H1 (cell line): ENCODE measurements around the gene SYNGR3. TPM values are rescaled to one million over a fixed set of nuclear protein-coding genes. Genes with fewer than 3 reads are reported as not detected.

Experiments
- CTCF ChIA-PET: fragments of 300-600 bp; sonication (Branson Sonifier 250); formaldehyde crosslinking; loops from one replicate; lab custom pipeline; 2021; ENCODE audit not compliant: partially characterized antibody; lab: Charles Lee
- POLR2A ChIA-PET: fragments of 300-600 bp; sonication (Branson Sonifier 250); formaldehyde crosslinking; loops from one replicate; lab custom pipeline; 2021; ENCODE audit warnings: inconsistent platforms; ENCODE audit not compliant: partially characterized antibody; lab: Charles Lee
- DNase-seq, 2 experiments: peaks; one replicate each; pipeline versions ENCODE4 v3.0.0 to v3.0.0-alpha.2; 2010 to 2022; ENCODE audit warnings: low spot score in 2 of 2, low read depth in 1 of 2, mixed read lengths in 1 of 2
- FAIRE-seq: peaks from 2 replicates; lab custom pipeline; 2011; peaks lifted over from hg19 to GRCh38; lab: Jason Lieb, UNC
- H2AFZ ChIP-seq: 2 replicates; pipeline ENCODE4 v1.8.1; 2012; ENCODE audit warnings: low read length, inconsistent platforms
- H2AK5ac ChIP-seq: 2 replicates; pipeline ENCODE4 v1.6.1; 2013; ENCODE audit warnings: low read depth, low read length
- H2BK120ac ChIP-seq: replicated peaks from 2 replicates; pipeline ENCODE3; 2013; ENCODE audit warnings: low read depth, low read length, inconsistent platforms
- H2BK12ac ChIP-seq: 2 replicates; pipeline ENCODE4 v1.6.1; 2013; ENCODE audit warnings: low read depth, low read length
- H2BK15ac ChIP-seq: 2 replicates; pipeline ENCODE4 v1.6.1; 2013; ENCODE audit warnings: low read length
- H2BK20ac ChIP-seq: 2 replicates; pipeline ENCODE4 v1.6.1; 2013; ENCODE audit warnings: low read length
- H2BK5ac ChIP-seq: 2 replicates; pipeline ENCODE4 v1.6.1; 2013; ENCODE audit warnings: low read depth, low read length
- H3K14ac ChIP-seq: 2 replicates; pipeline ENCODE4 v1.6.1; 2013; ENCODE audit warnings: inconsistent platforms; ENCODE audit not compliant: insufficient read length
- H3K18ac ChIP-seq: 2 replicates; pipeline ENCODE4 v1.6.1; 2013; ENCODE audit warnings: low read length; ENCODE audit errors: extremely low read depth
- H3K23ac ChIP-seq: 2 replicates; pipeline ENCODE4 v1.6.1; 2013; ENCODE audit warnings: inconsistent platforms; ENCODE audit not compliant: insufficient read length
- H3K23me2 ChIP-seq: 2 replicates; pipeline ENCODE4 v1.6.1; 2013; ENCODE audit warnings: low read depth, low read length
- H3K27ac ChIP-seq: 2 replicates; pipeline ENCODE4 v1.6.1; 2011; ENCODE audit warnings: low read depth, low read length, inconsistent platforms
- H3K27me3 ChIP-seq, 4 experiments: replicated peaks in 1 of 4; 1 replicate in 1 of 4; 2 replicates in 3 of 4; pipeline versions ENCODE4 v1.6.1 to v1.8.1; 2011 to 2013; ENCODE audit warnings: low read length in 3 of 4, mild to moderate bottlenecking in 3 of 4, inconsistent platforms in 2 of 4, mixed read lengths in 2 of 4, moderate library complexity in 1 of 4; ENCODE audit not compliant: control insufficient read depth in 3 of 4, insufficient read depth in 3 of 4; ENCODE audit errors: extremely low read depth in 1 of 4
- H3K36me3 ChIP-seq, 4 experiments: 2 replicates each; pipeline versions ENCODE4 v1.6.1 to v1.8.1; 2011 to 2013; ENCODE audit warnings: mild to moderate bottlenecking in 4 of 4, low read length in 3 of 4, moderate library complexity in 2 of 4, control low read depth in 1 of 4, inconsistent platforms in 1 of 4; ENCODE audit not compliant: insufficient read depth in 4 of 4, control insufficient read depth in 2 of 4
- H3K4ac ChIP-seq: replicated peaks from 2 replicates; pipeline ENCODE3; 2013; ENCODE audit warnings: low read length, low read depth, mixed read lengths, inconsistent platforms; ENCODE audit not compliant: insufficient read length
- H3K4me1 ChIP-seq, 4 experiments: replicated peaks in 1 of 4; 1 replicate in 1 of 4; 2 replicates in 3 of 4; pipeline versions ENCODE4 v1.6.1 to v1.8.1; 2011 to 2013; ENCODE audit warnings: low read length in 3 of 4, inconsistent platforms in 2 of 4, mixed read lengths in 1 of 4; ENCODE audit not compliant: insufficient read depth in 4 of 4, control insufficient read depth in 3 of 4
- H3K4me2 ChIP-seq, 2 experiments: 2 replicates each; pipeline versions ENCODE4 v1.6.1 to v1.8.1; 2011 to 2013; ENCODE audit warnings: low read depth in 2 of 2, low read length in 2 of 2, control low read depth in 1 of 2, inconsistent platforms in 1 of 2, mild to moderate bottlenecking in 1 of 2; ENCODE audit not compliant: insufficient read depth in 1 of 2
- H3K4me3 ChIP-seq, 4 experiments: fragments of 200-600, 300-600 bp in 1 of 4; sonication (generic), shearing (Covaris generic), sonication (Bioruptor Twin) in 1 of 4; 2 replicates each; pipeline versions ENCODE4 v1.5.1 to v1.8.1; 2011 to 2016; ENCODE audit warnings: low read length in 4 of 4, low read depth in 3 of 4, control low read depth in 2 of 4, inconsistent platforms in 2 of 4, mild to moderate bottlenecking in 2 of 4, mixed read lengths in 1 of 4, moderate library complexity in 1 of 4; ENCODE audit not compliant: insufficient read depth in 2 of 4; ENCODE audit errors: extremely low read depth in 1 of 4
- H3K56ac ChIP-seq: replicated peaks from 2 replicates; pipeline ENCODE3; 2013; ENCODE audit warnings: low read depth, mild to moderate bottlenecking, mixed read lengths, low read length, inconsistent platforms; ENCODE audit not compliant: insufficient read length
- H3K79me1 ChIP-seq: 2 replicates; pipeline ENCODE4 v1.6.1; 2013; ENCODE audit warnings: low read depth, low read length, control low read depth
- H3K79me2 ChIP-seq, 2 experiments: 2 replicates each; pipeline versions ENCODE4 v1.6.1 to v1.8.1; 2012 to 2013; ENCODE audit warnings: low read length in 2 of 2, mild to moderate bottlenecking in 2 of 2, inconsistent platforms in 1 of 2; ENCODE audit not compliant: insufficient read depth in 2 of 2, control insufficient read depth in 1 of 2
- H3K9ac ChIP-seq, 4 experiments: replicated peaks in 1 of 4; 1 replicate in 1 of 4; 2 replicates in 3 of 4; pipeline versions ENCODE4 v1.6.1 to v1.8.1; 2011 to 2013; ENCODE audit warnings: low read depth in 3 of 4, low read length in 3 of 4, control low read depth in 2 of 4, mild to moderate bottlenecking in 2 of 4, moderate library complexity in 2 of 4, inconsistent platforms in 1 of 4; ENCODE audit errors: extremely low read depth in 1 of 4
- H3K9me3 ChIP-seq, 2 experiments: 2 replicates each; pipeline versions ENCODE4 v1.6.1 to v1.8.1; 2012 to 2013; ENCODE audit warnings: mild to moderate bottlenecking in 2 of 2, moderate library complexity in 2 of 2, control low read depth in 1 of 2, inconsistent platforms in 1 of 2, low read depth in 1 of 2, low read length in 1 of 2, mixed read lengths in 1 of 2; ENCODE audit not compliant: insufficient read depth in 2 of 2
- H4K20me1 ChIP-seq, 2 experiments: replicated peaks in 1 of 2; 2 replicates each; pipeline versions ENCODE3 to v1.8.1; 2011 to 2013; ENCODE audit warnings: inconsistent platforms in 2 of 2, low read length in 2 of 2, mild to moderate bottlenecking in 1 of 2; ENCODE audit not compliant: insufficient read depth in 2 of 2, control insufficient read depth in 1 of 2
- H4K5ac ChIP-seq: 2 replicates; pipeline ENCODE4 v1.6.1; 2013; ENCODE audit warnings: low read length, low read depth, mixed read lengths, inconsistent platforms; ENCODE audit not compliant: insufficient read length
- H4K8ac ChIP-seq: 2 replicates; pipeline ENCODE4 v1.8.0; 2013; ENCODE audit warnings: mild to moderate bottlenecking, moderate library complexity, low read length, inconsistent platforms; ENCODE audit not compliant: insufficient read depth; ENCODE audit errors: extremely low read depth
- H4K91ac ChIP-seq: replicated peaks from 2 replicates; pipeline ENCODE3; 2013; ENCODE audit warnings: low read length, mixed read lengths, inconsistent platforms; ENCODE audit not compliant: insufficient read length
- BACH1 ChIP-seq: IDR thresholded peaks from 2 replicates; pipeline ENCODE4 v1.6.1; 2012; ENCODE audit warnings: low read length, improper control_type of control experiment
- EP300 ChIP-seq, 2 experiments: IDR thresholded peaks; 1 replicate in 1 of 2; 2 replicates in 1 of 2; pipeline ENCODE4 v1.6.1; 2011 to 2012; ENCODE audit warnings: low read depth in 2 of 2, low read length in 2 of 2, mild to moderate bottlenecking in 2 of 2, borderline replicate concordance in 1 of 2, inconsistent platforms in 1 of 2, moderate library complexity in 1 of 2
- POLR2A ChIP-seq, 2 experiments: IDR thresholded peaks; 1 replicate in 1 of 2; 2 replicates in 1 of 2; pipeline ENCODE4 v1.6.1; 2011; ENCODE audit warnings: low read depth in 2 of 2, low read length in 2 of 2, mild to moderate bottlenecking in 2 of 2; ENCODE audit errors: control extremely low read depth in 1 of 2
- SAP30 ChIP-seq: fragments of 300-600 bp; sonication (generic); IDR thresholded peaks from 2 replicates; pipeline ENCODE4 v1.7.1; 2012; ENCODE audit warnings: low read length, moderate library complexity, mild to moderate bottlenecking, inconsistent platforms; ENCODE audit not compliant: insufficient read depth, insufficient replicate concordance
- SUZ12 ChIP-seq: fragments of 200-600 bp; sonication (generic); IDR thresholded peaks from 2 replicates; pipeline ENCODE4 v1.6.1; 2012; ENCODE audit warnings: mild to moderate bottlenecking, inconsistent platforms, low read length, moderate library complexity, mixed read lengths
- WGBS, 2 experiments: shearing (Covaris generic) in 1 of 2; methylation state at CpG; one replicate each; pipeline versions ENCODE4 v1.1.6 to v1.1.7; 2013 to 2015; ENCODE audit warnings: low lambda C conversion rate in 2 of 2, mixed read lengths in 2 of 2, inconsistent platforms in 1 of 2, low coverage in 1 of 2, missing lambda C conversion rate in 1 of 2; ENCODE audit not compliant: insufficient replicate concordance in 2 of 2, insufficient coverage in 1 of 2, insufficient read length in 1 of 2; ENCODE audit errors: extremely low coverage in 1 of 2, missing lambda C conversion rate in 1 of 2; 5-methylcytosine and 5-hydroxymethylcytosine counted together
- polyA plus RNA-seq, 7 experiments: library from polyadenylated mRNA; depleted of rRNA in 3 of 7; stranded (reverse) in 5 of 7; unstranded in 2 of 7; fragments of >200 nt in 5 of 7; fragments of 200-250 nt in 2 of 7; gene quantifications; 1 replicate in 5 of 7; 2 replicates in 1 of 7; 4 replicates in 1 of 7; pipeline versions ENCODE4 v1.2.1 to v1.2.3, GENCODE V29; 2011 to 2013; ENCODE audit warnings: missing spikeins in 2 of 7, mixed read lengths in 2 of 7
- total RNA-seq: library from RNA; stranded (reverse); fragmentation: NEBNext Ultra II Directional; extraction: Animal tissue kit (Norgen Biotek cat#: 25700); gene quantifications from 2 replicates; pipeline ENCODE4 v1.2.1, GENCODE V29; 2021
- TF ChIP-seq, protein P1 (sequence below): IDR thresholded peaks from 2 replicates; pipeline ENCODE4 v1.6.1; 2012; ENCODE audit warnings: inconsistent platforms
- TF ChIP-seq, protein P2 (sequence below): IDR thresholded peaks from 2 replicates; pipeline ENCODE4 v1.6.1; 2012; ENCODE audit warnings: low read length, inconsistent platforms

SYNGR3 gene
- total and polyA plus RNA-seq, 2 of the 8 experiments (the other 6 are each of a cell fraction or from before 2014, with no cell fraction given): 36.2 to 49.9 TPM

GRCh38 chr16:1974157-1975070 lies 15.4 kb upstream of the SYNGR3 start:
- H2AK5ac ChIP-seq: no peak overlapping the region
- H3K18ac ChIP-seq: no peak overlapping the region
- H3K14ac ChIP-seq: no peak overlapping the region
- no peak overlapping the region for H3K9ac ChIP-seq
- no peak overlapping the region for H3K4me3 ChIP-seq
- H2BK15ac ChIP-seq: no peak overlapping the region
- H3K79me1 ChIP-seq: peaks cover 12% of the 10 kb centered on the region; the same call in 1 of the 2 replicates
- H3K36me3 ChIP-seq: peaks cover 11 to 33% (median 22%) of the 10 kb centered on the region in 4 experiments; a peak in 7 of 8 replicates
- H3K56ac ChIP-seq: no peak overlapping the region
- no peak overlapping the region for H2BK5ac ChIP-seq
- no peak overlapping the region for H2AFZ ChIP-seq
- no peak overlapping the region for H3K27ac ChIP-seq
- no peak overlapping the region for H4K91ac ChIP-seq
- no peaks in the 10 kb centered on the region for H3K9me3 ChIP-seq
- peaks cover 3 to 16% of the 10 kb centered on the region in 2 experiments; a peak in 2 of 4 replicates for H3K79me2 ChIP-seq
- H3K4me1 ChIP-seq: peaks cover 0 to 12% (median 8%) of the 10 kb centered on the region in 4 experiments; a peak in 5 of 7 replicates
- no peak overlapping the region for H4K5ac ChIP-seq
- H3K23ac ChIP-seq: no peak overlapping the region
- ChIA-PET CTCF (interaction anchor here (1.3 kb wide), 1 partner anchor 30 kb away, joined by 3 read pairs; no protein-coding TSS in a partner anchor), POLR2A (interaction anchor here (1.1 to 28.2 kb wide), 5 partner anchors 8 to 32 kb away, joined by 3 to 736 read pairs (median 5); partner anchors contain the start of genes GFER, MSRB1, NDUFB10 and RNF151)
- FAIRE-seq (no peak), DNase-seq (no peak)
- no peak overlapping the region for H2BK20ac ChIP-seq
- H3K4me2 ChIP-seq: no peak overlapping the region
- H4K8ac ChIP-seq: peak overlapping the region; percentile 35; the same call in 1 of the 2 replicates
- peaks cover 0 to 2% (median 1%) of the 10 kb centered on the region in 4 experiments; a peak in 5 of 7 replicates for H3K27me3 ChIP-seq
- H4K20me1 ChIP-seq: peaks cover 2 to 24% of the 10 kb centered on the region in 2 experiments
- no peak overlapping the region for H3K4ac ChIP-seq
- peaks cover 12% of the 10 kb centered on the region for H3K23me2 ChIP-seq
- no peak overlapping the region for H2BK12ac ChIP-seq
- WGBS, 2 experiments: 92% methylated on average over 34 of the region's 42 CpGs; no CpG with 5 or more reads in 1 of the 2 experiments
- H2BK120ac ChIP-seq: no peak overlapping the region
- TF ChIP-seq, protein P1, sequence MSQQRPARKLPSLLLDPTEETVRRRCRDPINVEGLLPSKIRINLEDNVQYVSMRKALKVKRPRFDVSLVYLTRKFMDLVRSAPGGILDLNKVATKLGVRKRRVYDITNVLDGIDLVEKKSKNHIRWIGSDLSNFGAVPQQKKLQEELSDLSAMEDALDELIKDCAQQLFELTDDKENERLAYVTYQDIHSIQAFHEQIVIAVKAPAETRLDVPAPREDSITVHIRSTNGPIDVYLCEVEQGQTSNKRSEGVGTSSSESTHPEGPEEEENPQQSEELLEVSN: no peak
- TF ChIP-seq, protein P2, sequence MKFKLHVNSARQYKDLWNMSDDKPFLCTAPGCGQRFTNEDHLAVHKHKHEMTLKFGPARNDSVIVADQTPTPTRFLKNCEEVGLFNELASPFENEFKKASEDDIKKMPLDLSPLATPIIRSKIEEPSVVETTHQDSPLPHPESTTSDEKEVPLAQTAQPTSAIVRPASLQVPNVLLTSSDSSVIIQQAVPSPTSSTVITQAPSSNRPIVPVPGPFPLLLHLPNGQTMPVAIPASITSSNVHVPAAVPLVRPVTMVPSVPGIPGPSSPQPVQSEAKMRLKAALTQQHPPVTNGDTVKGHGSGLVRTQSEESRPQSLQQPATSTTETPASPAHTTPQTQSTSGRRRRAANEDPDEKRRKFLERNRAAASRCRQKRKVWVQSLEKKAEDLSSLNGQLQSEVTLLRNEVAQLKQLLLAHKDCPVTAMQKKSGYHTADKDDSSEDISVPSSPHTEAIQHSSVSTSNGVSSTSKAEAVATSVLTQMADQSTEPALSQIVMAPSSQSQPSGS: no peak
- TF ChIP-seq SAP30 (no peak), SUZ12 (no peak), BACH1 (no peak), POLR2A (IDR thresholded peaks at IDR 0.05; ENCODE audit: control extremely low read depth in 1 of 2, low read depth in 2 of 2, low read length in 2 of 2) (no peak), EP300 (IDR thresholded peaks at IDR 0.05; ENCODE audit: borderline replicate concordance in 1 of 2, low read depth in 2 of 2, low read length in 2 of 2) (no peak)
